ENCODE results near the gene NEMP1.
A peak's percentile ranks its signal among the peaks of the same experiment; 100 is the strongest.
"Not testable (repeated sequence)": the region's sequence is repeated elsewhere in the genome, so short reads cannot be mapped to it uniquely, and the experiment has no call there.

The NEMP1 gene

DNA sequence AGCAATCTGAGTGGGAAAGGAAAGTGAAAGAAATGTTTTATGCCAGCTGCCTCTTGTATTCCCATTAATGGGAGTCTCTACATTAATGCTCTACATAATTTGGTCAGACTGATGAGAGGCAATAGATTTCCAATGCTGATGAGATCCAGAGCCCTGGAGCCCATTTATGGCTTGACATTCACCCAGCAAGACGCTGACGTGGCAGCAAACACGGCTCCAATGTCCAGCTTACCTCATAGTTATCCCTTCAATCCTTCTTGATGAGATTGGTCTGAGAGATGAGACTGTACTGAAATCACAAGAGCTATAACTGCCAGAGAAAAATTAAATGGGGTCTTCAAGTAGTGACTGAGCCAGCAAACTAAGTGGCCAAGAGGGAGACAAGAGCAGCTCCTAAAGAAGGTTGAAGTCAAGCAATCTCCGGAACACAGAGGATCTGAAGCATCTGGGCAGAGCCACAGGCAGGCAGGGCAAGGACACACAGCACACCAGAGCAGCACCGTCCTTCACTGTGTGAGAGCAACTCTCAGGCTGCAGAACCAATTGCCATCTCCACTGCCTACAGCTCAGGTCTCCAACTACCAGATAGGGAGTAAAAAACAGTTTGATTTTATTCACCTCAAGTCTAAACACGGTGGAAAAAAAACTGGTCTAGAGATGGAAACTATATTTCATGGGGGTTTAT, 21.4 kb downstream of the NEMP1 start:
- DNase-seq (ENCODE audit: low read depth in 2 of 2): no peak

DNA sequence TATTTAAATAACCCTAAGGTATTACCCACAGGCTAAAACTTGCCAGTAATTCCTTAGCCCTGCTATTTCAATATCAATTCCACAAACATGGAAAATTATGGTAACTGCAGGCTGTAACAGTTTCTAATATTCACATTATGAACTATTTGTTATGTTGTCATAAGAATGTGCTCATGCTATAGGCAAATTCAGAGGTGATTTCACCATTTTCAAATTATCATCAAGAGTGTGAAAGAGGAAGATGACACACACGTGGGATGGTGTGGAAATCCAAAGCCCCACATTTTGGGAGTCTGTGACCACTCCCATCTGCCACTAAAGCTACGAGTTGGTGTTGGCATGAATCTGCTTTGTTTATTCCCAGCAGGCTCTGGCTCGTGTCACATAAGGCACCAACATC, 22.8 kb downstream of the NEMP1 start:
- DNase-seq (ENCODE audit: low read depth in 2 of 2): no peak

DNA sequence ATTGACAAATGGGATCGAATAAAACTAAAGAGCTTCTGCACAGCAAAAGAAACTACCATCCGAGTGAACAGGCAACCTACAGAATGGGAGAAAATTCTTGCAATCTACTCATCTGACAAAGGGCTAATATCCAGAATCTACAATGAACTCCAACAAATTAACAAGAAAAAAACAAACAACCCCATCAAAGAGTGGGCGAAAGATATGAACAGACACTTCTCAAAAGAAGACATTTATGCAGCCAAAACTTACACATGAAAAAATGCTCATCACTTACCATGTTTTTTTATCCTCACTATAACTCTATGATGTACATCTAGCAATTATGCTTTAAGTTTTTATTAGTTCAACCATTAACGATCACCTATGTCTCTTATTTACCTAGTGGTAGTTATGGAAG, 24.7 kb downstream of the NEMP1 start:
- DNase-seq (ENCODE audit: low read depth in 2 of 2): not testable (repeated sequence)

DNA sequence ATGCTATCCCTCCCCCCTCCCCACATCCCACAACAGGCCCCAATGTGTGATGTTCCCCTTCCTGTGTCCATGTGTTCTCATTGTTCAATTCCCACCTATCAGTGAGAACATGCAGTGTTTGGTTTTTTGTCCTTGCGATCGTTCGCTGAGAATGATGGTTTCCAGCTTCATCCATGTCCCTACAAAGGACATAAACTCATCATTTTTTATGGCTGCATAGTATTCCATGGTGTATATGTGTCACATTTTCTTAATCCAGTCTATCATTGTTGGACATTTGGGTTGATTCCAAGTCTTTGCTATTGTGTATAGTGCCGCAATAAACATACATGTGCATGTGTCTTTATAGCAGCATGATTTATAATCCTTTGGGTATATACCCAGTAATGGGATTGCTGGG, 25.4 kb downstream of the NEMP1 start:
- DNase-seq (ENCODE audit: low read depth in 2 of 2): not testable (repeated sequence)

DNA sequence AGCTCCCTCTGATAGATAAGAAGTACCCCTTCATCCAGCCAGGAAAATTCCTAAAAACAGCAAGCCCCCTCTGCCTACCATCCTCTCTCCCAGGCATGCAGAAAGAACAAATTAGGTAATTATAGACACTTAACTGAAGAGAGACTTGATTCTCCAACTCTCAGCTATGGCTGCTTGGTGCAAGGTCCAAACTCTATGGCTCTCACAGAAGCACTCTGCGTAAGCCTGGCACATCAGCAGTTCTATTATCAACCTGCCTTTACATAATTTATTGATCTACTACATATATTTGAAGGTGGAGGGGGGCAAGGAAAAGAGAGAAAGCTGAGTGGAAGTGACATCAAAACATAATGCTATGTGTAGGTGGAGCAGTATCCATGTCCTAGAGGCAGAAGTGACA, 27.6 kb downstream of the NEMP1 start:
- no peak for DNase-seq (ENCODE audit: low read depth in 2 of 2)

DNA sequence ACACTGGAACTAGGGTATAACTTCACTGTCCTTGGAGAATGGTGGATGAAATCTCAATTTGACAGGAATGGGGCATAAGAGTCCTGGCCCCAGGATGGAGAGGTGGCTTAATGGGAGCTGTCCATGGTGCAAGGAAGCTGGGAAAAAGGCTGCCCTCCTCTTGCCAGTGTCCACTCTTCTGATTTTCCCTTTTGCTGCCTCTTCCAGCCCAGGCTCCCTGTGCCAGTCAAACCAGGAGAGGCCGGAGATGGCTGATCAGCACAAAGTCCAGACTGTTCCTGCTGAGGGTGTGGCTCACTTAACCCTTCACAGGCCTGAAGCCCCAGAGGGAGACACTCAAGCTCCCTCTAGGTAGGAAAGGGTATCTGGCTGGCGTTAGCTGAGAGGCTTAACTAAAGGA, 28.7 kb downstream of the NEMP1 start, which contains the start of gene MYO1A:
MYO1A (minus strand) TSS at position 240 of the 400 bp plus-strand sequence. CDS start 1,806 bp downstream, outside the sequence.
- DNase-seq (ENCODE audit: low read depth in 2 of 2): no peak

DNA sequence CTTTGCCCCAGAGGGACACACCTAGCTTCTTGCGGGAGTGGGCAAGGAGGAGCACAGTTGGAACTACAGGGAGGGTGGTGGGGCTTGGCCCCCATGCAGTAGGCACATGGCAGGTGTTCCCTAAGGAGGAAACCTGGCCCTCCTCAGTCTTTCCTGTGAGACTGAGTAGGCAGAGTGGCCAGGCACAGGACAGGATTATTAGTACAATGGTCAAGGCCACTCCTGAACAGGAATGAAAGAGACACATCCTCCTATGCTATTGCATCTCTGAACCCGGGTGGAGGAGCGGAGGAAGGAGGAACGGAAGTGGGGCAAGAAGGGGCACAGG, 29.5 kb downstream of the NEMP1 start:
- DNase-seq (ENCODE audit: low read depth in 2 of 2): no peak

DNA sequence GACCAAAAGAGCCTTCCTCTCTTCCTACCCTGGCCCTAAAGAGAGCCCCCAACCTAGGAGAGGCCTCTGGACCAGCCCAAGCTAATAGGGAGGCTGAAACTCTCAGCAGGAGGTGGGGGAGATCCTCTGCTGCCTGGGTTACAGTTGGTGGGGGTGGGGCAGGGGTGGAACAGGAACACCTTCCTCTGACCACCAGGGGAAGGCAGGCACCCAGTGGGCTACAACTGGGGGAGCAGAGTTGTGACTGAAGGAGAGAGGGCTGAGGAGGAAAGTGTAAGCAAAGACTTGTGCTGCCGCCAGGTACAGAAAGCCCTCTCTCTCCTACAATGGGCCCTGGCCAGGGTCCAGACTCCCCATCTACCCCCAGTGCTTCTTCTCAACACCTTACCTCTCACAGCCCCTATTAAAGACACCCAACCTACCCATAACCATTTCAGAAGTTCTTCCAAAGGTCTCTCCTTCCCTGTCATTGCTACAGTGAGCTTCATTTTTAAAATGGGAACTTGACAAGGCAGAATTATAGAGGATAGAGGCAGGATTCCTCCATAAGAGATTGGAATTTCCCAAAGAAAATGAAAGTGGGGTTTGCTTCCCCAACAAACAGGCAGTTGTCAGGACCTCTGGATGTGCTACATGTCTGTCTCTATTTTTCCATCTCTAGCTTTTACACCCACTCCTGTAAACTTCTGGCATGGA, 30.0 kb downstream of the NEMP1 start:
- no peak for DNase-seq (ENCODE audit: low read depth in 2 of 2)

DNA sequence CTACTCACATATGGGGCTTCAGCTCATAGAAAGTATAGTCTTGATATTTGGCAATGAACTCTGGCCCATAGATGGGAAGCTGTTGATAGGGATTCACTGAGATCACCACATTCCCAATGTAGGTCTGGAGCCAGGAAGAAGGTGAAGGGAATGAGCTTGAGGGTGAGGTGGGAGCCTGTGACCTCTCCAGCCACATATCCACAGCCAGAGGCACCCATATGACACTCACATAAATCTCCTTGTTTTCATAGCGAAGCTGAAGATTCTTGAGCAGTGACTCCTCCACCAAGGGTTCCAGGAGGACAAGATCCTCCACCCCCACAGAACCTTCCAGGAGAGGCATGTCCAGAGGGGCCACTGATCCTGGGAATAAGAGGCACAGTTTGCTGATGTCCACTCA, 30.6 kb downstream of the NEMP1 start:
- DNase-seq (ENCODE audit: low read depth in 2 of 2): no peak

DNA sequence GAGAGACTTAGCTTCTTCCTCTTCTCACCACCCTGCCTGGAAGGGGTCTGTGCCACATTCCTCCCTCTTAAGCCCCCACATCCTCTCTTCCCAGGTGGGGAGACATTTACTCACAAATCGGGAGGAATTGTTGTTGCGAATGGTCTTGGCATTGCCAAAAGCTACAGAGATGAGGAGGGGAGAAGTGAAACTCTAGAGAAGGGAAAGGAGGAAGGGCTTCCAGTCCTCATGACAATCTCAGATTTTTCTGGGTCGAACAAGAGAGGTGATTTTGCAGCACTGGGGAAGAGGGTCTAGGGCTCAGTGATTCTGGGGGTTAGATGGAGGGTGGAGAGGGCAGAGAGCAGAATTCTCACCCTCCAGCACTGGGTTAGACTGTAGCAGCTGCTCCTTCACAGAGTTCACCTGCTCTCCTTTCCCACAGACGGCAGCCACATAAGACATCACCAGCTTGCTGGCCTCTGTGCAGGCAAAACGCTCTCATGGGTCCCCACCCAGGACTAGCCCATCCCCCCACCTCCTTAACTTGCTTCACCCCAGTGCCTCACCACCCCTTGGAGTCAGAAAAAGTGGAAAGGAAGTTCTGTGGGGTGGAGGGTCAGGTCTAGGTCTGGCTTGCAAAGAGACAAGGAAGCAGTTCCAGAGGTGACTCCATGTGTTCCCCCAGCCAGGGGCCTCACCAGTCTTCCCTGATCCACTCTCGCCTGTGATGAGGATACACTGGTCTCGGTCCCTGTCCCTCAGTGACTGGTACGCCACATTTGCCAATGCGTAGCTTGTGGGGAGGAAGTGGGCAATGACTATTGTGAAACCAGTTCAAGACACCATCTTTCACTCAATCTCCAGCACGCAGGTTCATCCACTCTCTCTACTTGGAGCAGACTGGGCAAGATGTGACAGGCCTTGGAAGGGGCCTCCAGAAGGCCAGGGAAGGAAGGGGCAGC, 31.4 kb downstream of the NEMP1 start:
- peak; percentile 33 to 45 for DNase-seq (ENCODE audit: low read depth in 2 of 2)

DNA sequence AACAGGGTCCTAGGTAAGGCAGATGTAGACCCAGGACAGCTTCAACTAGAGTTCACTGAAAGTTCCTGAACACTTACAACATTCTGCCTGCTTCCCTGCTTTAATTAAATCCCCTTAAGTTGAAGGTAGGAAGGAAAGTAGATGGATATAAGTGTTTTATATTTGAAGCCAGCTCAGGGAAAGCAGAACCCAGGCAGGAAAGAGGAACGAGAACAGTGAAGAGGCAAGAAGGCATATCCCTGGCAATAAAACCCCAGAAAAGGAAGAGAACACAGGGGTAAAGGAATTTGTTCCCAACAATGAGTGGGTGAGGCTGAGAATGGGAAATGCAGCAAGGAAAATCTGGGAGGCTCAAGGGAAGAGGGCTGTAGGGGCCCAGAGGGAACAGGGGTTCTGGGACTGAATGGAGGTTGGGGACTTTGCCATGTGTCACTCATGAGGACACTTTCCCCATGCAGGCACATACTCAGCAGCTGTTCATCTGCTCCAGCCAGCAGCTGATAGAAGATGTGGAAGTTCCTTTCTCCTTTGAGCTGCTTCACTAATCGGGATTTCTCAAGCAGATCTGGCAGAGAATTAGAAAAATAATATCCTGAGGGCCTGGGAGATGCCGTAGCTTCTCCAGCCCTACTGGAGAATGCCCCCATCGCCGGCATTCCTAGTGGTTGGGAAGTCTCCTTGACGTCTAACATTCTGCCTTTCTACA, 32.4 kb downstream of the NEMP1 start:
- DNase-seq (ENCODE audit: low read depth in 2 of 2): no peak

DNA sequence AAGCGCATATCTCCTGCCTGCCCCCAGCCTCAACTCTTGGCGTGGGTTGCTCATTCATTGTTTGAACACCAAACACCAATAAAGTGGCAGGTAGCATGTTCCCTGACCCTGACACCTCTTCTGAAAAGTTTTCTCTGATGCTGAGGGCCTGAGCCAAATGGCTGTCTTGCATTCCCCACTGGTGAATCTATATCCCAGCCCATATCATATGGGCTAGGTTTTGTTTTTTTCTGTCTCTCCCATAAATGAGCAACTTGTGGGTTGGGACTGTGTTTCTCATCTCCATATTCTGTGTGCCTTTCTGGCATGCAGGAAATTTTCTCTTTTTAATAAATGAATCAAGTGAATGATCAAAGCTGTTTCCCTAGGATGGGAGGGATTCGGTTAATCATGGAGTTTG, 33.7 kb downstream of the NEMP1 start:
- no peak for DNase-seq (ENCODE audit: low read depth in 2 of 2)

DNA sequence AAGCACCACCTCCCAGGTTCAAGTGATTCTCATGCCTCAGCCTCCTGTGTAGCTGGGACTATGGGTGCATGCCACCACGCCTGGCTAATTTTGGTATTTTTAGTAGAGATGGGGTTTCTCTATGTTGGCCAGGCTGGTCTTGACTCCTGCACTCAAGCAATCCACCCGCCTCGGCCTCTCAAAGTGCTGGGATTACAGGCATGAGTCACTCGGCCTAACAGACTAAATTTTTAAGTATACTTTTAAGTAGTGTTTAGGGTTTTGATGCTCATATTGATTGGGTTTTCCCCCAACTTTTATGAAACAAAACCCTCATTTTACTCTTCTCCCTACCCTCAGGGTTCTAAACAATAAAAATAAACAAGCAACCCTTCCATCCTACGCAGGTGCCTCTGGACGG, 34.1 kb downstream of the NEMP1 start:
- DNase-seq (ENCODE audit: low read depth in 2 of 2): no peak

DNA sequence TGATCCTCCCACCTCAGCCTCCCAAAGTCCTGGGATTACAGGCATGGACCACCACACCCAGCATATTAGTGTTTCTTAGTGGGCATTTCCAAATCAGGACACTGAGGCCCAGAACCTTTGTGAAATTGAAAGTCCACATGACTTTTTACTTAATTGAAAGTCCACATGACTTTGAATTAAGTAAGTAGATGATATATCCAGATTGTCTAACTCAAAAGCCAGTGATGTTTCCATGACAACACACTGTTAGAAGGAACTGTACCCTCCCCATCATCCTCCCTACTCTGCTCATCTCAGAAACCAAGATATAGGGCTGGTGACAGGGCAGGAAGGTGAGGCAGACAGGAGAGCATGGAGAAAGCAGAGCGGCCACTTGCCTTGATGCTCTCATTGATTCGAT, 35.9 kb downstream of the NEMP1 start:
- no peak for DNase-seq (ENCODE audit: low read depth in 2 of 2)

DNA sequence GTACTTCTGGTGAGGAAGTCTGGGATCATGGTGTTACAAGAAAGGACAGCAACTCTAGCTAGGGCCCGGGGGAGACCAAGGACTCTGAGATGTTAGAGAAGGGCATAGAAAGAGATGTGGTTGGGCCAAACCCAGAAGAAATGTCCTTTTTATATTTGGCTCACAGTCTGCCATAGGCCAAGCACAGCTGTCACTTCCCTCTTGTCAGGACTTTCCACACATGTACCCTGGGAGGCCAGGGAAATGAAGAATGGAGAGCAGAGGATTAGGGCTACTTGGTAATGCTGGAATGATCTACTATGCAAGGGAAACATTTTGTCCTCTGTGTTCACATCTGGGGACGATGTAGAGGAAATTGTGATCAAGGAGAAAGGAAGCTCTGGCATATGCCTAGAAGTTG, 37.8 kb downstream of the NEMP1 start:
- DNase-seq (ENCODE audit: low read depth in 2 of 2): no peak

DNA sequence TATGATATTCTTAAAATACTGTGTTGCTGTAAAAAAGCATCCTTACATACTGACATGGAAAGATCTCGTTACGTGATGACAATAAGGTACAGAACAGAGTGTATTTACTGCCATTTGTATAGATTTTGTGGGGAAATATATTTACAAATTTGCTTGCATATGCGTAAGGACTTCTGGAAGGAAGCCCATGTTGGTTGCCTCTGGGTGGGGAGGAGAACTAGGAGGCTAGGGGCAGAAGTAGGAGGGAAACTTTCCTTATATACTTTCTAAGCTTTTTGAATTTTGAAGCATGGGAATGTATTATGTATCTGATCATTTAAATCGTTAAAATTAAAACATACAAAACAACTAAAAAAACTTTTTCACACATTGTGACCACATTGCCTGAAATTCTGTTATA, 38.4 kb downstream of the NEMP1 start:
- no peak for DNase-seq (ENCODE audit: low read depth in 2 of 2)

DNA sequence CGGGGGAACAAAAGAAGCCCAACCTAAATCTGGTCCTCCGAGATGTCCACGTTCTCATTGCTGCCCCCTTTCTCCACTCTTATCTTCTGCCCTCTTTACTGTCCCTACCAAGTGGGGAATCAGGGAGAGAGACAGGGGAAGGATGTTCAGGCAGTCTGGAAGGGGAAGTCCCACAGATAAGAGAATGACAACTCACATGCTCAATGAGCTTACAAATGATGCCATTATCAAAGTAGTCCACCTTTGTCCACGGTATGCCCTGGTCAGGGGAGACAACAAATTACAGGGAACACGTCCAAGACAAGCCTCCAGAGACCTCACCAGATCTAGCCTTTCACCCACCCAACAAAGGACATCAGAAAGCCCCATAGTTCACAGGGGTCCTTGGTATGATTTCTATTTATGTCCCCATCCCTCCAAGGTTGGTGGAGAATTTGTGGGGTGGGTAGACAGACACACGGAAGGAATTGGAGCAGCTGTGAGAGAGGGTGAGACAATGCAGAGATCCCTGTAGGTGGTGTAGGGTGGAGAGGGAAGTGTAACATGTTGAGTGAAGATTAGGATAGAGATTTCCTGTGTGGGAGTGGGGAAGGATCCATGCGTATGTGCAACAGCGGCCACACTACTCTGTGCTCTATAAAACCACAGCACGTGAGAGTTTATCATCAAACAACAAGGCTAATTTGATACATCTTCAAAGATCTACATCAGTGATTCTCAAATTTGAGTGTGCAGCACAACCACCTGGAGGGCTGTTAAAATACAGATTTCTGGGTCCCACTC, 39.4 kb downstream of the NEMP1 start:
- no peak for DNase-seq (ENCODE audit: low read depth in 2 of 2)

DNA sequence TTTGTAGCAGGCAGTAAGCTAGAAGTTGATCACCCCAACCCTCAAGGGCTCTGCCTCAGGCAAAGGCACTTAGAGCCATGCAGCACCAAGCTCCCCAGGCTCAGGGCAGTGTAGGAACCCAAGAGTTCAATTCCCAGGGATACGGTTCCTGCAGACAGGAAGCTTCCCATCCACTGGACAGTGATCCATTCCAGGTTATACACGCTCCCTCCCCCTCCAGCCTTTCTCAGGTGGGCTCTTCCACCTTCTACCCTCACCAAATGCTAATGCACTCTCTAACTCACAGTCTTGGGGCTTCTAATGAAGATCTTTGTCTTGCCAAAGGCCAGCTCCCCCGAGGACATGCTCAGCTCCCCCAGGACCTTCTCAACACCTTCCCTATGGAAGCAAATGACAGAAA, 41.3 kb downstream of the NEMP1 start:
- DNase-seq (ENCODE audit: low read depth in 2 of 2): no peak

DNA sequence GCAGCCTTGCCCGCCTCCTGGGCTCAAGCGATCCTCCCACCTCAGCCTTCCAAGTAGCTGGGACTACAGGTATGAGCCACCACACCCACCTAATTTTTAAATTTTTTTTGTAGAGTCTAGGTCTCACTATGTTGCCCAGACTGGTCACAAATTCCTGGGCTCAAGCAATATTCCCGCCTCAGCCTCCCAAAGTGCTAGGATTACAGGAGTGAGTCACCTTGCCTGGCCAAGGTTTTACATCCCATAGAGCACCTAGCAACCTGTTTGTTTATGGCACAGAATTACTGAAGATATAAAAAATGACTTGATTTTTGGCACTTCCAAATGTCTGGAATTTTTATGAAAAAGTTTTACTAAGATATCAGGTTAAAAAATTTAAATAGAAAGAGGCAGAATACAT, 45.2 kb downstream of the NEMP1 start:
- DNase-seq (ENCODE audit: low read depth in 2 of 2): no peak

DNA sequence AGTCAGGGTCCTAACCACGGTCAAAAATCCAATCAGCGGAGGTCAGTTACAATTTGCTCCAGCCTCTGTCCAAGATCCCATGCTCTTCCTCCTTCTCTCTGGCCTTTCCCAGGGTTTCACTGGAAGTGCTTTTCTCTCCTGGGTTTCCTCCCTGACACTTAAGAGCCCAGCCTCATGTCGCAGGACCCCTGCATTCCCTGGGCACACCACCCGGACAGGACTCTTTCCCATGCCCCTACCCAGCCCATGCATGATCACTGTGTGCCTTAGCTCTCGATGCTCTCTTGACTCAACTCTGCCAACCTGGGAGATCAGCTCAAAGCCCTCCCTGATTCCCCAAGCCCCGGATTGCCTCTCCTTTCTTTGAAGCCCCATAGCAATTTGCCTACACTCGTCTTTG, 46.8 kb downstream of the NEMP1 start:
- DNase-seq (ENCODE audit: low read depth in 2 of 2): no peak

DNA sequence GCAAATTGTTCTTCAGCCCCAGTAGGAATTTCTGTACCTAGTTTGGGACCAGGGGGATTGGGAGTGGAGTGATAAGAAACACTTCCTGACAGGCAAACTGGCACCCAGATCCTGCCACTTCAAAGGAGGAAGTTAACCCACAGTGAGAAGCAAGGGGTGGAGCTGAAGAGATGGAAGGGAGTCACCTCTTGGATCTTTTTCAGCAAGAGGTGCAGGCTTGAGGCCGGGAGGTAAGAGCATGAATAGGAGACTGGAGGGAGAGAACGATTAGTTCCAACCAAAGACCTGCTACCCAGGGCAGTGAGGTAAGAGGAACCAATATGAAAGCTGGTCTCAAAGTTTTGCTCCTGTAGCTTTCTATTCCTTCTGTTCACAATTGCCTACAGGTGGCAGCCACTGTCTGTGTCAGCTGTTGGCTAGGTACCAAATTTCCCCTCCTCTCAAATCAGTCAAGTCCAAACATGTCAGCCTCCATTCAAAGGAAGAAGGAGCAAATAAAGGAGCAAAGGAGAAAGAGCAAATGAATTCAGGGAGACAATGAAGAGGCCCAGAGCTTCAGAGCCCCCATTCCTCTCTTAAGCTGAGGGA, 47.4 kb downstream of the NEMP1 start:
- no peak for DNase-seq (ENCODE audit: low read depth in 2 of 2)
